K562 (cell line): Measurements from ENCODE around the gene WDHD1. TPM values are rescaled to one million over a fixed set of nuclear protein-coding genes. Genes with fewer than 3 reads are reported as not detected.

Source experiments
- CBX3 ChIP-seq, 2 experiments: IDR thresholded peaks; 1 replicate in 1 of 2; 2 replicates in 1 of 2; pipeline ENCODE4 v1.6.1; 2012; ENCODE audit warnings: inconsistent platforms in 2 of 2, low read length in 2 of 2, borderline replicate concordance in 1 of 2, control low read depth in 1 of 2
- CEBPB ChIP-seq: fragments of 450-650 bp; IDR thresholded peaks from 2 replicates; pipeline ENCODE4 v1.6.1; 2016; ENCODE audit warnings: missing genetic modification characterization, missing compliant biosample characterization
- FOXO4 ChIP-seq: fragments of 450-650 bp; formaldehyde crosslinking; IDR thresholded peaks from 2 replicates; pipeline ENCODE4 v1.4.0; 2020; ENCODE audit warnings: mild to moderate bottlenecking, moderate library complexity
- GATAD2A ChIP-seq: fragments of 450-650 bp; IDR thresholded peaks from 2 replicates; pipeline ENCODE4 v1.6.1; 2017
- HNRNPLL ChIP-seq: fragments of 200-400 bp; formaldehyde crosslinking; IDR thresholded peaks from 2 replicates; pipeline ENCODE4 v1.6.1; 2017; ENCODE audit warnings: low read length, low read depth, mild to moderate bottlenecking; ENCODE audit not compliant: poor library complexity, severe bottlenecking
- MAX ChIP-seq: sonication (generic); formaldehyde crosslinking; IDR thresholded peaks from 2 replicates; pipeline ENCODE4 v1.9.0; 2022; ENCODE audit warnings: mild to moderate bottlenecking, missing genetic modification reagents
- MYC ChIP-seq, 2 experiments: fragments of 250-450 bp in 1 of 2; sonication (Bioruptor Pico) in 1 of 2; IDR thresholded peaks; 2 replicates each; pipeline versions ENCODE4 v1.5.1 to v1.6.1; 2012 to 2021; ENCODE audit warnings: low read depth in 2 of 2, borderline replicate concordance in 1 of 2, improper control_type of control experiment in 1 of 2, low read length in 1 of 2, mild to moderate bottlenecking in 1 of 2, moderate library complexity in 1 of 2
- ZNF436 ChIP-seq: fragments of 250-450, 450-650 bp; sonication (Bioruptor Pico); formaldehyde crosslinking; IDR thresholded peaks from 2 replicates; pipeline ENCODE4 v1.7.0; 2020; ENCODE audit warnings: mild to moderate bottlenecking
- ZNF75A ChIP-seq: fragments of 450-650 bp; formaldehyde crosslinking; IDR thresholded peaks from 2 replicates; pipeline ENCODE4 v1.4.0; 2020; ENCODE audit warnings: mild to moderate bottlenecking
- polyA plus RNA-seq, 8 experiments: library from polyadenylated mRNA; depleted of rRNA in 4 of 8; stranded (reverse) in 5 of 8; unstranded in 3 of 8; fragments of >200 nt; fragmentation: Nextera tagmentation in 2 of 8; fragmentation: Illumina TruSeq in 1 of 8; extraction: Ambion mirVana in 2 of 8; extraction: Trizol in 1 of 8; gene quantifications; 2 replicates each; pipeline versions ENCODE4 v1.2.1 to v1.2.3, GENCODE V29; 2011 to 2014; ENCODE audit warnings: inconsistent platforms in 1 of 8, missing spikeins in 1 of 8
- total RNA-seq, 7 experiments: library from RNA; depleted of rRNA in 6 of 7; stranded (reverse); fragments of >200 nt in 6 of 7; fragmentation: Illumina TruSeq in 2 of 7; extraction: Trizol in 2 of 7; gene quantifications; 2 replicates each; pipeline versions ENCODE4 v1.2.1 to v1.2.3, GENCODE V29; 2011 to 2021; ENCODE audit warnings: low replicate concordance in 1 of 7
- TF ChIP-seq, protein P1 (sequence below): sonication (generic); formaldehyde crosslinking; IDR thresholded peaks from 2 replicates; pipeline ENCODE4 v1.8.1; 2023; ENCODE audit warnings: mild to moderate bottlenecking, missing genetic modification reagents
- TF ChIP-seq, protein P2 (sequence below): fragments of 450-650 bp; IDR thresholded peaks from 2 replicates; pipeline ENCODE4 v1.7.1; 2018; ENCODE audit warnings: mild to moderate bottlenecking, low read depth; ENCODE audit not compliant: partially characterized antibody
- TF ChIP-seq, protein P3 (sequence below): fragments of 250-450 bp; sonication (Bioruptor Pico); IDR thresholded peaks from 2 replicates; pipeline ENCODE4 v1.5.1; 2021; ENCODE audit warnings: mild to moderate bottlenecking

WDHD1 gene
- total and polyA plus RNA-seq, 9 of the 15 experiments (the other 6 are each of a cell fraction or from before 2014, with no cell fraction given), result 11.7 to 39.1 (median 30.0) TPM

DNA sequence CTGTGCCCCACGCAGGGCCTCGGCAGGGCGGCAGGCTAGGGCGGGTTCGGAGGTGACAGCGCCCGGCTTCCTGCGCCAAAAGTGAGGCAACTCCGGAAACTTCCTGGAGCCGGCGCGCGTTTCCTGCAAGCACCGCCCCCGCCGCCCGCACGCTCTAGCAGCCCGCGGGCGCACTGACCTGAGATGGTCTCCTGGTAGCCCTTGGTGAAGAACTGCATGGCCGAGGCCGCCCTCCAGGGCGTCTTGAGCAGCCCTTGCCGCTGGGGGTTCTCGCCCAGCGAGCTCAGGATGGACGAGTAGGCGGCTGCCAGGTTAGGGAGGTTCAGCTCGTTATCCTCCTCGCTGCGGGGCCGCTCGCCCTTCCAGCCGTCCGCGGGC is 124.8 kb downstream of the WDHD1 start (continued):
- peak; percentile 87 for TF ChIP-seq HNRNPLL
- TF ChIP-seq, protein P1, sequence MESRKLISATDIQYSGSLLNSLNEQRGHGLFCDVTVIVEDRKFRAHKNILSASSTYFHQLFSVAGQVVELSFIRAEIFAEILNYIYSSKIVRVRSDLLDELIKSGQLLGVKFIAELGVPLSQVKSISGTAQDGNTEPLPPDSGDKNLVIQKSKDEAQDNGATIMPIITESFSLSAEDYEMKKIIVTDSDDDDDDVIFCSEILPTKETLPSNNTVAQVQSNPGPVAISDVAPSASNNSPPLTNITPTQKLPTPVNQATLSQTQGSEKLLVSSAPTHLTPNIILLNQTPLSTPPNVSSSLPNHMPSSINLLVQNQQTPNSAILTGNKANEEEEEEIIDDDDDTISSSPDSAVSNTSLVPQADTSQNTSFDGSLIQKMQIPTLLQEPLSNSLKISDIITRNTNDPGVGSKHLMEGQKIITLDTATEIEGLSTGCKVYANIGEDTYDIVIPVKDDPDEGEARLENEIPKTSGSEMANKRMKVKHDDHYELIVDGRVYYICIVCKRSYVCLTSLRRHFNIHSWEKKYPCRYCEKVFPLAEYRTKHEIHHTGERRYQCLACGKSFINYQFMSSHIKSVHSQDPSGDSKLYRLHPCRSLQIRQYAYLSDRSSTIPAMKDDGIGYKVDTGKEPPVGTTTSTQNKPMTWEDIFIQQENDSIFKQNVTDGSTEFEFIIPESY (CRISPR knock-in tag), result no peak
- TF ChIP-seq ZNF436 (CRISPR knock-in tag), result no peak
- peak; percentile 74 for TF ChIP-seq CEBPB (tag)
- TF ChIP-seq MAX (CRISPR knock-in tag), result no peak
- TF ChIP-seq MYC (IDR thresholded peaks at IDR 0.05; ENCODE audit: low read depth, low read length), result peak; percentile 22; the same call in 1 of the 2 replicates
- no peak for TF ChIP-seq MYC (CRISPR knock-in tag; IDR thresholded peaks at IDR 0.05; ENCODE audit: borderline replicate concordance, low read depth)
- no peak for TF ChIP-seq FOXO4 (CRISPR knock-in tag)
- TF ChIP-seq GATAD2A, result no peak
- no peak for TF ChIP-seq CBX3 (IDR thresholded peaks at IDR 0.05; ENCODE audit: borderline replicate concordance in 1 of 2, low read length in 2 of 2)
- TF ChIP-seq, protein P2, sequence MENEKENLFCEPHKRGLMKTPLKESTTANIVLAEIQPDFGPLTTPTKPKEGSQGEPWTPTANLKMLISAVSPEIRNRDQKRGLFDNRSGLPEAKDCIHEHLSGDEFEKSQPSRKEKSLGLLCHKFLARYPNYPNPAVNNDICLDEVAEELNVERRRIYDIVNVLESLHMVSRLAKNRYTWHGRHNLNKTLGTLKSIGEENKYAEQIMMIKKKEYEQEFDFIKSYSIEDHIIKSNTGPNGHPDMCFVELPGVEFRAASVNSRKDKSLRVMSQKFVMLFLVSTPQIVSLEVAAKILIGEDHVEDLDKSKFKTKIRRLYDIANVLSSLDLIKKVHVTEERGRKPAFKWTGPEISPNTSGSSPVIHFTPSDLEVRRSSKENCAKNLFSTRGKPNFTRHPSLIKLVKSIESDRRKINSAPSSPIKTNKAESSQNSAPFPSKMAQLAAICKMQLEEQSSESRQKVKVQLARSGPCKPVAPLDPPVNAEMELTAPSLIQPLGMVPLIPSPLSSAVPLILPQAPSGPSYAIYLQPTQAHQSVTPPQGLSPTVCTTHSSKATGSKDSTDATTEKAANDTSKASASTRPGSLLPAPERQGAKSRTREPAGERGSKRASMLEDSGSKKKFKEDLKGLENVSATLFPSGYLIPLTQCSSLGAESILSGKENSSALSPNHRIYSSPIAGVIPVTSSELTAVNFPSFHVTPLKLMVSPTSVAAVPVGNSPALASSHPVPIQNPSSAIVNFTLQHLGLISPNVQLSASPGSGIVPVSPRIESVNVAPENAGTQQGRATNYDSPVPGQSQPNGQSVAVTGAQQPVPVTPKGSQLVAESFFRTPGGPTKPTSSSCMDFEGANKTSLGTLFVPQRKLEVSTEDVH, result no peak
- no peak for TF ChIP-seq ZNF75A (CRISPR knock-in tag)
- TF ChIP-seq, protein P3, sequence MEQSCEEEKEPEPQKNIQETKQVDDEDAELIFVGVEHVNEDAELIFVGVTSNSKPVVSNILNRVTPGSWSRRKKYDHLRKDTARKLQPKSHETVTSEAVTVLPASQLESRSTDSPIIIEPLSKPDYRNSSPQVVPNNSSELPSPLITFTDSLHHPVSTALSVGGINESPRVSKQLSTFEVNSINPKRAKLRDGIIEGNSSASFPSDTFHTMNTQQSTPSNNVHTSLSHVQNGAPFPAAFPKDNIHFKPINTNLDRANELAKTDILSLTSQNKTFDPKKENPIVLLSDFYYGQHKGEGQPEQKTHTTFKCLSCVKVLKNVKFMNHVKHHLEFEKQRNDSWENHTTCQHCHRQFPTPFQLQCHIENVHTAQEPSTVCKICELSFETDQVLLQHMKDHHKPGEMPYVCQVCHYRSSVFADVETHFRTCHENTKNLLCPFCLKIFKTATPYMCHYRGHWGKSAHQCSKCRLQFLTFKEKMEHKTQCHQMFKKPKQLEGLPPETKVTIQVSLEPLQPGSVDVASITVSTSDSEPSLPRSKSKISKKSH (CRISPR knock-in tag), result no peak
